ENCODE data around the gene TEX12.

TEX12 gene

GRCh38 chr11:112211536-112211935, 44.4 kb downstream of the TEX12 start:
- DNase-seq (ENCODE audit: low spot score): no peak

GRCh38 chr11:112212290-112212689, 45.1 kb downstream of the TEX12 start:
- no peak for DNase-seq (ENCODE audit: low spot score)

GRCh38 chr11:112212710-112213109, 45.5 kb downstream of the TEX12 start:
- no peak for DNase-seq (ENCODE audit: low spot score)

- DNase-seq (ENCODE audit: low spot score): no peak
Measured at GRCh38 chr11:112213753-112214152, 46.6 kb downstream of the TEX12 start.

GRCh38 chr11:112215621-112216020, 48.4 kb downstream of the TEX12 start:
- no peak for DNase-seq (ENCODE audit: low spot score)

GRCh38 chr11:112216561-112217105, 49.5 kb downstream of the TEX12 start:
- DNase-seq (ENCODE audit: low spot score): no peak

- peak; percentile 79 for DNase-seq (ENCODE audit: low spot score)
Measured at GRCh38 chr11:112219476-112220232, 52.5 kb downstream of the TEX12 start.

GRCh38 chr11:112221274-112221835, 54.2 kb downstream of the TEX12 start:
- DNase-seq (ENCODE audit: low spot score): no peak

All from hematopoietic multipotent progenitor cell treated with erythropoietin and hydrocortisone succinate and interleukin-3 and kit ligand, for 15 days (in vitro differentiated cells).